ENCODE results near the gene DNAJC11.
"Not testable (repeated sequence)": the region's sequence is repeated elsewhere in the genome, so short reads cannot be mapped to it uniquely, and the experiment has no call there.

DNAJC11 gene

DNA sequence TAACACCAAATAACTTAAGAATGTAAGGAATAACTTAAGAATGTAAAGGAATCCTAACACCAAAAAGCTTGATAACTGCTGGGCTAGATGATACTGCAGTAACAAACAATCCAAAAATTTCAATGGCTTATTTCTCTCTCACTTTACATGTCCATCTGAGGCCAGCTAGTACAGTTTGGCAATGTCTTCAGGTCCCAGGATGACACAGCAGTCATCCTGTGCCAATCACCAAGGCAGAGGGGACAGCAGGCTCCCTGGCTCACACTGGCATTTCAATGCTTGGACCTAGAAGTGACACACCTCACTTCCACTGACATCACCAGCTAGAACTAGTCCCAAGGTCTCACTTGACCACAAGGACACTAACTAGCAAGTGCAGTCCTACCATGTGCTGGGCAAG lies 15.3 kb downstream of the DNAJC11 start:
- Mint-ChIP-seq H3K4me1 (ENCODE audit: low read depth) (peaks cover 11% of the 10 kb centered on the region), H3K36me3 (ENCODE audit: low read depth) (peaks cover 33% of the 10 kb centered on the region), H3K9me3 (no peaks in the 10 kb centered on the region), H3K27me3 (no peaks in the 10 kb centered on the region), H3K4me3 (no peak overlapping the region), H3K27ac (no peak overlapping the region)
- intact Hi-C loops (cut with micrococcal nuclease) = no loop called here

DNA sequence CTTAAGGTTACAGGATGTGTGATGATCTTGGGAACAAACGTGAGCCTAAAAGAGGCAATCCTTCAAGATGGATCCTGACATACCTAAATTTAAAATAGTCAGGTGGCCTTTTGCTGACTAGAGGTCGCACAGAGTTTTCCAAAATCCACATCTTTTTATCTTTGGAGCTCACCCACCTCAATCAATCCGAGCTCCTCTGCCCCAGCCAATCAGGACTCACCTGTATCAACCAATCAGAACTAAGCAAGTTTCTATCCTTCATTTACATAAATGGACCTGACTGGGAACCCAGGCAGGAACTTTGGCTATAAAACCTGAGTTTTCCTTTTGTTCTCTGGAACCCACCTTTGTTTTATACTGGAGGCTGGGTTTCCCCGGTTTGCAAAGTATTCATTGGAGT lies 16.2 kb downstream of the DNAJC11 start:
- intact Hi-C loops (cut with micrococcal nuclease) = no loop called here
- Mint-ChIP-seq H3K27ac (no peak overlapping the region), H3K36me3 (ENCODE audit: low read depth) (peaks cover 30% of the 10 kb centered on the region), H3K9me3 (no peaks in the 10 kb centered on the region), H3K4me3 (no peak overlapping the region), H3K27me3 (no peaks in the 10 kb centered on the region), H3K4me1 (ENCODE audit: low read depth) (peaks cover 11% of the 10 kb centered on the region)

DNA sequence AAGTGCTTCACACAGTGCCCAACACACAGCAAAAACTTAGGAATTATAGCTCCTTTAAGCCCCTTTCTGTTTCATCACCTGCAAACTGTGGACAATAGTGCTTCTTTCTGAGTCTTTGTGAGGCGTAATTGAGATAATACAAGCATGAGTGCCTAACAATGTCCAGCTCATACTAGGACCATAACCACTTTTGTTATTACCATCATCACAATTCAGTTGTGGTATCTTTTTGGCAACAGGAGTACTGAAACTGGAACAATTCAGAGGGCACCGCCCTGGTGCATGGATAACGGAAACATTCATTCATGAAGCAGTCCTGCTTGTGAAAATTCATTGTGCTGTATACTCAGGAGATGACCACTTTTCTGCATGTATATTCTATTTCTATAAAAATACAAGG lies 18.2 kb downstream of the DNAJC11 start:
- H3K4me1 Mint-ChIP-seq (ENCODE audit: low read depth) = no peaks in the 10 kb centered on the region
- H3K27me3 Mint-ChIP-seq = no peaks in the 10 kb centered on the region
- H3K27ac Mint-ChIP-seq = no peak overlapping the region
- no peak overlapping the region for H3K4me3 Mint-ChIP-seq
- peaks cover 49% of the 10 kb centered on the region for H3K36me3 Mint-ChIP-seq (ENCODE audit: low read depth)
- intact Hi-C loops (cut with micrococcal nuclease) = no loop called here
- H3K9me3 Mint-ChIP-seq = no peaks in the 10 kb centered on the region

DNA sequence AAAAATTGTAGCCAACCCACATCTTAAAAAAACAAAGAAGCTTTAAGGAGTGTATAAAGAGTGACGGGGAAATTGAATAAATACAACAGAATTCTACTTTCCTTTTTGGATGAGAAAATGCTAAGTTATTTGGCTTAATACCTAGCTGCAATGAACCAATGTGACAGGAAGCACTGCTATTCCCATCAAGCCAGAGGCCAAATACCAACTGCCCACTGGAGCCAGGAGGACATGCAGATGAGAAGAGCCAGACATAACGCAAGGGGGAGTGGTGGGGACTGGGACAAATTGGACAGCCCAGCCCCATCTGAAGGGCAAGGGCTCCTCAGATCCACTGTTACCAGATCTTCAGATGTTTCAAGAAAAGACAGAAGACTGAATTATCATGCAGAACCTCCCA lies 25.7 kb downstream of the DNAJC11 start:
- Mint-ChIP-seq H3K4me1 (ENCODE audit: low read depth) (no peaks in the 10 kb centered on the region), H3K36me3 (ENCODE audit: low read depth) (peaks cover 86% of the 10 kb centered on the region), H3K27ac (no peak overlapping the region), H3K27me3 (no peaks in the 10 kb centered on the region), H3K9me3 (no peaks in the 10 kb centered on the region), H3K4me3 (no peak overlapping the region)
- intact Hi-C loops (cut with micrococcal nuclease) = no loop called here

DNA sequence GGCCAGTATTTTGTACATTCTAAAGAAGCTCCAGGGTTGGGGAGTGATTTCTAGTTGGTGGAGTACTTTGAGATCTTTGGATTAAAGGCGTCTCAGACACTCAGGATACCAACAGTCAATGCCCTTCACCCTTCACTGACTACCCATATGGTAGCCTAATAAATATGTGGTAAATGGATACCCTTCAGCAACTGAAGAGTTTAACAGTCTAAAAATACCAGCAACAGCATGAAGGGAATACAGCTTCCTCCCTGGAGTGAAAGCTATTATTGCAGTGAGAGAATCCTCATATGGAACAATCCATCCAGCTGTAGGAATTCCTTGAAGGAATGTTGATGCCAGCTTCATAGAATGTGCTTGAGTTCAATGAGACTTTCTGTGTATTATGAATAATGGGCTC lies 26.8 kb downstream of the DNAJC11 start:
- Mint-ChIP-seq H3K4me3 (no peak overlapping the region), H3K36me3 (ENCODE audit: low read depth) (peaks cover 75% of the 10 kb centered on the region), H3K27me3 (no peaks in the 10 kb centered on the region), H3K27ac (no peak overlapping the region), H3K4me1 (ENCODE audit: low read depth) (no peaks in the 10 kb centered on the region), H3K9me3 (no peaks in the 10 kb centered on the region)
- intact Hi-C loops (cut with micrococcal nuclease) = no loop called here

DNA sequence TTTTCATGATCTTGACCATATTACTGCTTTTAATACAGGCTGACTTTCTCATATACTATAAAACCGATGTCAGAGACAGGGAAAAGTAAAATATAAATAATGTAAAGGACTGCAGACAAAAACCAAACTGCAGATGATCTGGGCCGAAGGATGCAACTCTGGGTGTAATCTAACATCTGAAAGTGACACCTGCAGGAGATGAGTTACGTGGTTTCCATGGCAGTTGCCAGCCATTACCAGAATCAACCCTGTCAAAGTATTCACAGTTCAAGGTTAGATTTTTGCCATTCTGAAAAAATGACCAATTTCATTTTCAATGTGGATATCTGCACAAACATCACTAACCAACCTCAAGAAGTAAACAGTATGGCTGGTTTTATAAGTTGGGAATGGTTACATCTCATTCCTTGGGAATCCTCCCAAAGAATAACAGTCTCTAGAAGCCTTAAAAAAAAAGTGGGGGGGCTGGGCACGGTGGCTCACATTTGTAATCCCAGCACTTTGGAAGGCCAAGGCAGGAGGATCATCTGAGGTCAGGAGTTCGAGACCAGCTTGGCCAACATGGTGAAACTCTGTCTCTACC lies 27.7 kb downstream of the DNAJC11 start:
- no peaks in the 10 kb centered on the region for H3K27me3 Mint-ChIP-seq
- intact Hi-C loops (cut with micrococcal nuclease) = no loop called here
- H3K4me3 Mint-ChIP-seq = no peak overlapping the region
- peaks cover 74% of the 10 kb centered on the region for H3K36me3 Mint-ChIP-seq (ENCODE audit: low read depth)
- H3K9me3 Mint-ChIP-seq = no peaks in the 10 kb centered on the region
- no peak overlapping the region for H3K27ac Mint-ChIP-seq
- no peaks in the 10 kb centered on the region for H3K4me1 Mint-ChIP-seq (ENCODE audit: low read depth)

DNA sequence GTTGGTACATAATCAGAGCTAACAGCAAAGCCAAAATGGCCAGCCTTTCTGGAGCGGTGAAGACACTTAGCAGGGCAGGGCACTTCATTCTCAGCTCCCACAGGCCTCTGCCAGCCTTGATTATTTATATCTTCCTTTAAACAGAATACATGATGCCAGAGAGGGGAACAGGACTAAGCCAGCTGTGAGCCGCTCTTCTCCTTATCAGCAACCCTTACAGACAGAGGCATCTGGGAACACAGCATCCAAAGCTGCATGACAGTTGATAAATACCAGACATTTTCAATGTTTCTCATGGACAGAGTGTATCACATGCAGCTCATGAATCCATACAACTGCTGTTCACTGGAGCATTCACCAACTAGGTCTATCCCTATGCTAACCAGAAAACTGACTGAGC lies 29.1 kb downstream of the DNAJC11 start:
- H3K27ac Mint-ChIP-seq = no peak overlapping the region
- no peaks in the 10 kb centered on the region for H3K4me1 Mint-ChIP-seq (ENCODE audit: low read depth)
- no peaks in the 10 kb centered on the region for H3K9me3 Mint-ChIP-seq
- H3K36me3 Mint-ChIP-seq (ENCODE audit: low read depth) = peaks cover 74% of the 10 kb centered on the region
- no peak overlapping the region for H3K4me3 Mint-ChIP-seq
- H3K27me3 Mint-ChIP-seq = no peaks in the 10 kb centered on the region
- intact Hi-C loops (cut with micrococcal nuclease) = no loop called here

DNA sequence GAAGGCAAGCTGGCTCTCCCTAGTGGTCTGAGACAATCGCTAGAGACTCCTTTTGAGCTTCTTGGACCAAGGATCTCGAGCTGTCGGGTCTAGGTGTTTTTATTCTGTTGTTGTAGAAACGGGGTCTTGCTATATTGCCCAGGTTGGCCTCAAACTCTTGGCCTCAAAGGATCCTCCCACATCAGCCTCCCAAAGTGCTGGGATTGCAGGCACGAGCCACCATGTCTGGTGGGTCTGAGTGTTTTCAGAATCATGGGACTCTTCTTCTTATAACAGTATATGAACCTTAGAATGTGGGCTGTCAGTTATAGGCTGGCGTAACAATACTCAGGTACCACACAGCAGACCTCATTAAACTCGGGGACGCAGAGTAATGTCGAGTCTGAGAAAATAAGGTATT lies 33.1 kb downstream of the DNAJC11 start:
- H3K9me3 Mint-ChIP-seq = no peaks in the 10 kb centered on the region
- no peak overlapping the region for H3K4me3 Mint-ChIP-seq
- H3K4me1 Mint-ChIP-seq (ENCODE audit: low read depth) = no peaks in the 10 kb centered on the region
- H3K27ac Mint-ChIP-seq = no peak overlapping the region
- no peaks in the 10 kb centered on the region for H3K27me3 Mint-ChIP-seq
- H3K36me3 Mint-ChIP-seq (ENCODE audit: low read depth) = peaks cover 79% of the 10 kb centered on the region
- intact Hi-C loops (cut with micrococcal nuclease) = no loop called here

DNA sequence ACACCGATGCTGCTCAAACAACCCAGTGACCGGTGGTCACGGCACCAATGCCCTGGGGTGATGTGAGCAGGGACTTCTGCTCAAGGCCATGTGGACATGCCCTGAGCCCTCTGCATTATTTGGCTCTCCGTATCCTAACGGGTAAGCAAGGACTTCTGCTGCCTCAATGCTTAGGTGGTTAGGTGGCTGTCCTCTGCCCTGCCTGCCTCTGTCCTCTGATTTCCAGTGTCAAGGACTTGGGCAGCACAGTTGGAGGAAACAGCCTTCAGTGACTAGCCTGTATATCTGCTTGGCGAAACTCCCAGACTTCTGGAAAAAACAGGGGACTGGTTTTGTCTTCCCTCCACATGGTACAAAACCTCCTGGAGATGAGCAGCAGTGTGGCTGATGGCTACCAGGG lies 34.5 kb downstream of the DNAJC11 start:
- no peaks in the 10 kb centered on the region for H3K27me3 Mint-ChIP-seq
- no peaks in the 10 kb centered on the region for H3K9me3 Mint-ChIP-seq
- H3K27ac Mint-ChIP-seq = no peak overlapping the region
- intact Hi-C loops (cut with micrococcal nuclease) = no loop called here
- peaks cover 78% of the 10 kb centered on the region for H3K36me3 Mint-ChIP-seq (ENCODE audit: low read depth)
- no peak overlapping the region for H3K4me3 Mint-ChIP-seq
- H3K4me1 Mint-ChIP-seq (ENCODE audit: low read depth) = no peaks in the 10 kb centered on the region

DNA sequence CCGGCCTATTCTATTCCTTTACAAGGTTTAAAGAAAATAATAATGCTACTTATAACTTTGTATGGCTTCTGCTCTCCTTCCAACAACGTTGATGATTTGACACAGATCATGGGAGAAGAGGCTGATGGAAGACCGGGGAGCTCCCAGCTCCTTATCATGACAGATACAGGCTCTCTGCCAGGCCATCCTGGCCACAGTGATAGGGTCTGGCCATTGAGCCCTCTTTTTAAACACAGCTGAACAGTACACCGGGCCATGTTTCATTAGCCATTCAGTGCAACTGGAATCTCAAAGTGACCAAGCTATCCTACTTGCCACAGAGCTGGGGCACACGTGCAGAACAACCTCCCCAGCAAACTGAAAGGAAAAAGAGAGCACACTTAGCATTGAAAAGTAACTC lies 34.9 kb downstream of the DNAJC11 start:
- no peak overlapping the region for H3K4me3 Mint-ChIP-seq

DNA sequence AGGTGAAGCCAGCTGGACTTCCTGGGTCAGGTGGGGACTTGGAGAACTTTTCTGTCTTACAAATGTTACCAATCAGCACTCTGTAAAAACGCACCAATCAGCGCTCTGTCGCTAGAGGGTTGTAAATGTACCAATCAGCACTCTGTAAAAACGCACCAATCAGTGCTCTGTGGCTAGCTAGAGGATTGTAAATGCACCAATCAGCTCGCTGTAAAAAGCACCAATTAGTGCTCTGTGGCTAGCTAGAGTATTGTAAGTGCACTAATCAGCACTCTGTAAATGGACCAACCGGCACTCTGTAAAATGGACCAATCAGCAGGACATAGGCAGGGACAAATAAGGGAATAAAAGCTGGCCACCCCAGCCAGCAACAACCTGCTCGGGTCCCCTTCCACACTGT lies 39.1 kb downstream of the DNAJC11 start:
- H3K4me1 Mint-ChIP-seq (ENCODE audit: low read depth); H3K27me3 Mint-ChIP-seq; intact Hi-C loops (cut with micrococcal nuclease); H3K4me3 Mint-ChIP-seq; H3K9me3 Mint-ChIP-seq; H3K27ac Mint-ChIP-seq: not testable (repeated sequence)
- peaks cover 77% of the 10 kb centered on the region for H3K36me3 Mint-ChIP-seq (ENCODE audit: low read depth)

More for the DNA sequence above, 34.9 kb downstream of the DNAJC11 start:
- intact Hi-C loops (cut with micrococcal nuclease) = no loop called here
- Mint-ChIP-seq H3K36me3 (ENCODE audit: low read depth) (peaks cover 75% of the 10 kb centered on the region), H3K4me1 (ENCODE audit: low read depth) (no peaks in the 10 kb centered on the region), H3K27ac (no peak overlapping the region), H3K9me3 (no peaks in the 10 kb centered on the region), H3K27me3 (no peaks in the 10 kb centered on the region)

DNA sequence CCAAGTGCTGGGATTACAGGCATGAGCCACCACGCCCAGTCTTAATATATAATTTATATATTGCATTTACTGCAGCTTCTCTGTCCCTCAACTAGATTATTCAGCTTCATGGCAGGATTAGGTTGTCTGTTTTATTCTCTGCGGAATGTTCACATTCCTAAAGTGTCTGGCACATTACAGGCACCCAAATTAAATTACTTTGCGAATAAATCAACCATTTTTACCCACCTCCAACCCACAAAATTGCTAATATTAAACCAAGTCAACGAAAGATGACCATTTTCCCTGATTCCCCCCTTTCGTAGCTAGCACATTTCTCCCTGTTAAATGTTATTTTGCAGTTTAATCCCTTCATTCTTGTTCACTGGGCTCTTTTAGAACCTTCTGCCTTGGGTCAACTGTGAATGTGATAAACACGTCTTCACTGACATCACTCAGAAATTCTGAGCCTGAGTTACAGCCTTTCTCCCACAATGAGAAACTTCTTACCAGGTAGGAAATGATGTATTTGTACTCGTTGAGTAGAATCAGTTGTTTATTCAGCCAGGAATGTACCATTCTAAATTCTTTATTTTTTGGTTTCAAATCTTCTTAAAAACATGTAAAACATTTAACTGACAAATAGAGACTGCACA lies 41.1 kb downstream of the DNAJC11 start:
- H3K36me3 Mint-ChIP-seq (ENCODE audit: low read depth) = peaks cover 57% of the 10 kb centered on the region
- intact Hi-C loops (cut with micrococcal nuclease) = no loop called here
- no peaks in the 10 kb centered on the region for H3K9me3 Mint-ChIP-seq
- H3K27me3 Mint-ChIP-seq = no peaks in the 10 kb centered on the region
- H3K4me1 Mint-ChIP-seq (ENCODE audit: low read depth) = no peaks in the 10 kb centered on the region
- H3K27ac Mint-ChIP-seq = no peak overlapping the region
- H3K4me3 Mint-ChIP-seq = no peak overlapping the region

DNA sequence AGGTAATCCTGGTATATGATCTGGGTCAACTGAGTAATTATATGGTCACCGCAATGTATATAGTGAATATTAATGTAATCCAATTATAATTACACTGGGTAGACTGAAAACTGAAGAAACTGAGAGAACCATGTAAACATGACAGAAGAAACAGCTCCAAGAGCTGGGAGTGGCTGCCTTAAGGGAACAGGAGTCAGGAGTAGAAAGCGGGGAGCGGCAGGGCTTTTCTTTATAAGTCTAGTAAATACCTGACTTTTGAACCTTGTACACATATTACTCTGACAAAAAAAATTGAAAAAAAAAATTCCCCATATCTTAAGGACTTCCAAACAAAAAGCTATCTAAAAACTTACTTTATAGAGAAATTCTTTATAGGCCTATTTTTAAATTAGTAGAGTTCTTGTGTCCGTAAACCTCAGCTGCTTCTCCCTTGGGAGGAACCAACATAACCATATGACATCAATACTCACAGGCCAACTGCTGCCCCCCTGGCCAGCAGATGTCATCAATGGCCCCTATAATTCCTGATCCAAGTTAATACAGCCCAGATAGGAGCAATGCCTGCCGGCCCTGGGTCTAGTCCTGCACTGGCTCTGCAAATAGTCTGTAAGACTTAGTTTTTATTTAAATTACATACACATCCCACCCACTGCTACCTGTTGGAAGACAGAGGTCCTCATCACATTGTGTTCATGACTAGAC lies 43.1 kb downstream of the DNAJC11 start:
- H3K4me1 Mint-ChIP-seq (ENCODE audit: low read depth) = no peaks in the 10 kb centered on the region
- H3K4me3 Mint-ChIP-seq = no peak overlapping the region
- intact Hi-C loops (cut with micrococcal nuclease) = no loop called here
- no peaks in the 10 kb centered on the region for H3K27me3 Mint-ChIP-seq
- peaks cover 51% of the 10 kb centered on the region for H3K36me3 Mint-ChIP-seq (ENCODE audit: low read depth)
- no peaks in the 10 kb centered on the region for H3K9me3 Mint-ChIP-seq
- no peak overlapping the region for H3K27ac Mint-ChIP-seq

DNA sequence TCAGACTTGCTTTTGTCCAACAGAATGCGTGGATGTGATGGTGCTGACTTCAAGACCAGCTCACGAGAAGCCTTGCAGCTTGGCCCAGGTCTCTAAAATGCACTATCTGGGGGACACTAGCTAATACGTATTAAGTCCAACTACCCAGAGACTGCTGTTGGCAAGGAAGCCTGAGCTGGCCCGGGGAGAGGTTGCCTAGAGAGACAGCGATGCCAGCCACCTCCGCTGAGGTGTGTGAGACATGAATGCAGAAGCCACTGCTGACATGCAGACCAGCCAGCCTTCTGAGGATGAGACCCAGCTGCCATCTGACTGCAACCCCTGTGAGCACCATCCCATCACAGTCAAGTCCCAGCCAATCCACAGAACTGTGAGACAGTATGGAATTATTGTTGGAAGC lies 44.5 kb downstream of the DNAJC11 start:
- Mint-ChIP-seq H3K4me1 (ENCODE audit: low read depth) (no peaks in the 10 kb centered on the region), H3K27ac (no peak overlapping the region), H3K4me3 (no peak overlapping the region), H3K36me3 (ENCODE audit: low read depth) (peaks cover 51% of the 10 kb centered on the region), H3K27me3 (no peaks in the 10 kb centered on the region), H3K9me3 (no peaks in the 10 kb centered on the region)
- intact Hi-C loops (cut with micrococcal nuclease) = no loop called here
